ENCODE measurements around the gene HSF4. TPM values are rescaled to one million over a fixed set of nuclear protein-coding genes. Genes with fewer than 3 reads are reported as not detected.

Gene HSF4
- total RNA-seq, 1 donor from 2014 or later, result 2.2 TPM

GRCh38 chr16:67195676-67196075, 31.1 kb downstream of the HSF4 start:
- Mint-ChIP-seq H3K9me3 (ENCODE audit: low read depth) (no peaks in the 10 kb centered on the region), H3K27ac (no peak overlapping the region), H3K4me1 (ENCODE audit: low read depth) (peaks cover 18% of the 10 kb centered on the region), H3K36me3 (ENCODE audit: insufficient read depth) (peaks cover 17% of the 10 kb centered on the region), H3K27me3 (no peaks in the 10 kb centered on the region), H3K4me3 (ENCODE audit: low read depth) (no peak overlapping the region)
- TF ChIP-seq CTCF (IDR thresholded peaks at IDR 0.05; ENCODE audit: unreplicated experiment), result no peak
- DNase-seq (ENCODE audit: low spot score, unreplicated experiment), result no peak

GRCh38 chr16:67196881-67197280, 32.3 kb downstream of the HSF4 start:
- Mint-ChIP-seq H3K4me3 (ENCODE audit: low read depth) (no peak overlapping the region), H3K27me3 (no peaks in the 10 kb centered on the region), H3K4me1 (ENCODE audit: low read depth) (peaks cover 14% of the 10 kb centered on the region), H3K9me3 (ENCODE audit: low read depth) (no peaks in the 10 kb centered on the region), H3K36me3 (ENCODE audit: insufficient read depth) (peaks cover 17% of the 10 kb centered on the region), H3K27ac (no peak overlapping the region)
- no peak for TF ChIP-seq CTCF (IDR thresholded peaks at IDR 0.05; ENCODE audit: unreplicated experiment)
- no peak for DNase-seq (ENCODE audit: low spot score, unreplicated experiment)

- Mint-ChIP-seq H3K9me3 (ENCODE audit: low read depth) (no peaks in the 10 kb centered on the region), H3K27me3 (no peaks in the 10 kb centered on the region), H3K4me1 (ENCODE audit: low read depth) (peaks cover 11% of the 10 kb centered on the region), H3K27ac (no peak overlapping the region), H3K4me3 (ENCODE audit: low read depth) (no peak overlapping the region), H3K36me3 (ENCODE audit: insufficient read depth) (peaks cover 17% of the 10 kb centered on the region)
- no peak for TF ChIP-seq CTCF (IDR thresholded peaks at IDR 0.05; ENCODE audit: unreplicated experiment)
- DNase-seq (ENCODE audit: low spot score, unreplicated experiment), result no peak
Observed at GRCh38 chr16:67197704-67198103, 33.2 kb downstream of the HSF4 start.

DNA sequence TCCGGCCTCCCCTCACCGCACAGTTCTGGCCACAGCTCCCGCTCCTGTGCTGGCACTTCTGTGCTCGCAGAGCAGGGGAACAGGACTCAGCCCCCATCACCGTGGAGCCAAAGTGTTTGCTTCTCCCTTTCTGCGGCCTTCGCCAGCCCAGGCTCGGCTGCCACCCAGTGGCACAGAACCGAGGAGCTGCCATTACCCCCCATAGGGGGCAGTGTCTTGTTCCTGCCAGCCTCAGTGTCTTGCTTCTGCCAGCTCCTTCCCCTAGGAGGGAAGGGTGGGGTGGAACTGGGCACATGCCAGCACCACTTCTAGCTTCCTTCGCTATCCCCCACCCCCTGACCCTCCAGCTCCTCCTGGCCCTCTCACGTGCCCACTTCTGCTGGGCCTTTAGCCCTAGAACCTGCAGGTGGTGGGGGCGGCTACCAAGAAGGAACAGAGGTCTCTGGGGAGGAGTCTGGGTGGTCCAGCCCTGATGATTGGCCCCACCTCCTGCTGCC, 33.7 kb downstream of the HSF4 start:
- no peak overlapping the region for H3K27ac Mint-ChIP-seq
- H3K36me3 Mint-ChIP-seq (ENCODE audit: insufficient read depth), result peaks cover 17% of the 10 kb centered on the region
- H3K4me3 Mint-ChIP-seq (ENCODE audit: low read depth), result no peak overlapping the region
- peak; percentile 44 for TF ChIP-seq CTCF (IDR thresholded peaks at IDR 0.05; ENCODE audit: unreplicated experiment)
- DNase-seq (ENCODE audit: low spot score, unreplicated experiment), result no peak
- no peaks in the 10 kb centered on the region for H3K27me3 Mint-ChIP-seq
- peaks cover 7% of the 10 kb centered on the region for H3K4me1 Mint-ChIP-seq (ENCODE audit: low read depth)
- H3K9me3 Mint-ChIP-seq (ENCODE audit: low read depth), result no peaks in the 10 kb centered on the region

GRCh38 chr16:67199011-67199807, 34.7 kb downstream of the HSF4 start, which contains the start of gene ELMO3:
TSS of gene ELMO3 (plus strand) at chr16:67199131. CDS start at chr16:67199327, 196 bp downstream.
- peak; percentile 55 for TF ChIP-seq CTCF (IDR thresholded peaks at IDR 0.05; ENCODE audit: unreplicated experiment)
- H3K4me1 Mint-ChIP-seq (ENCODE audit: low read depth), result peaks cover 3% of the 10 kb centered on the region
- no peaks in the 10 kb centered on the region for H3K27me3 Mint-ChIP-seq
- H3K36me3 Mint-ChIP-seq (ENCODE audit: insufficient read depth), result peaks cover 15% of the 10 kb centered on the region
- H3K27ac Mint-ChIP-seq, result no peak within 1 kb of the TSS
- no peak for DNase-seq (ENCODE audit: low spot score, unreplicated experiment)
- no peaks in the 10 kb centered on the region for H3K9me3 Mint-ChIP-seq (ENCODE audit: low read depth)
- peak within 1 kb of the TSS; percentile 51 for H3K4me3 Mint-ChIP-seq (ENCODE audit: low read depth)
